Caco-2 (cell line): ENCODE data around the gene NSUN2. TPM values are rescaled to one million over a fixed set of nuclear protein-coding genes. Genes with fewer than 3 reads are reported as not detected.

Source experiments
- BruUV-seq: library from RNA; stranded (reverse); fragments of 400-500 nt; replicated peaks from 2 replicates; lab custom pipeline; 2021; lab: Mats Ljungman, UMichigan
- CTCF ChIA-PET: fragments of 300-600 bp; sonication (Branson Sonifier 250); formaldehyde crosslinking; loops from one replicate; lab custom pipeline; 2022; ENCODE audit warnings: antibody characterized with exemption; lab: Charles Lee
- POLR2A ChIA-PET: fragments of 300-600 bp; sonication (Branson Sonifier 250); formaldehyde crosslinking; loops from one replicate; lab custom pipeline; 2022; ENCODE audit warnings: antibody characterized with exemption; lab: Charles Lee
- DNase-seq, 2 experiments: peaks; one replicate each; pipeline versions ENCODE4 v3.0.0 to v3.0.0-alpha.2; 2020 to 2022
- H3K27me3 ChIP-seq: replicated peaks from 2 replicates; pipeline ENCODE4 v1.6.0; 2011; ENCODE audit warnings: low read length; ENCODE audit not compliant: control insufficient read depth, insufficient read depth
- H3K36me3 ChIP-seq: 2 replicates; pipeline ENCODE4 v1.5.1; 2011; ENCODE audit warnings: low read length; ENCODE audit not compliant: control insufficient read depth, insufficient read depth
- H3K4me1 ChIP-seq: fragments of 250-450 bp; sonication (Bioruptor Pico); 2 replicates; pipeline ENCODE4 v1.5.1; 2020; ENCODE audit warnings: mild to moderate bottlenecking
- H3K4me3 ChIP-seq: 2 replicates; pipeline ENCODE4 v1.5.1; 2011; ENCODE audit warnings: low read depth, mild to moderate bottlenecking, control low read depth, low read length
- H3K9me3 ChIP-seq: fragments of 250-450 bp; sonication (Bioruptor Pico); 2 replicates; pipeline ENCODE4 v1.5.1; 2020; ENCODE audit warnings: mild to moderate bottlenecking, moderate library complexity
- H3K27ac Mint-ChIP-seq: one replicate; pipeline ENCODE4 v1.8.0; 2022; ENCODE audit warnings: mixed read lengths; ENCODE audit not compliant: unreplicated experiment
- H3K27me3 Mint-ChIP-seq: one replicate; pipeline ENCODE4 v1.8.0; 2022; ENCODE audit warnings: mixed read lengths; ENCODE audit not compliant: insufficient read depth, unreplicated experiment
- H3K36me3 Mint-ChIP-seq: one replicate; pipeline ENCODE4 v1.8.0; 2022; ENCODE audit warnings: mild to moderate bottlenecking, mixed read lengths; ENCODE audit not compliant: insufficient read depth, unreplicated experiment
- H3K4me1 Mint-ChIP-seq: one replicate; pipeline ENCODE4 v1.8.0; 2022; ENCODE audit warnings: low read depth, mixed read lengths; ENCODE audit not compliant: unreplicated experiment
- H3K4me3 Mint-ChIP-seq: one replicate; pipeline ENCODE4 v1.8.0; 2022; ENCODE audit warnings: mild to moderate bottlenecking, moderate library complexity, mixed read lengths; ENCODE audit not compliant: unreplicated experiment
- H3K9me3 Mint-ChIP-seq: one replicate; pipeline ENCODE4 v1.8.0; 2022; ENCODE audit warnings: mixed read lengths; ENCODE audit not compliant: unreplicated experiment
- CTCF ChIP-seq, 2 experiments: fragments of 200-600 bp in 1 of 2; IDR thresholded peaks; 1 replicate in 1 of 2; 2 replicates in 1 of 2; pipeline versions ENCODE4 v1.5.1 to v1.8.0; 2011 to 2022; ENCODE audit warnings: antibody characterized with exemption in 1 of 2, control low read depth in 1 of 2, inconsistent platforms in 1 of 2, low read depth in 1 of 2, low read length in 1 of 2, mild to moderate bottlenecking in 1 of 2, moderate library complexity in 1 of 2; ENCODE audit not compliant: insufficient read depth in 1 of 2, severe bottlenecking in 1 of 2, unreplicated experiment in 1 of 2
- intact Hi-C: fragments of 100-400 bp; cut with micrococcal nuclease; formaldehyde crosslinking; loops from one replicate; pipeline ENCODE4 v1.10.0; 2022; ENCODE audit not compliant: unreplicated experiment
- total RNA-seq: library from RNA; stranded (reverse); gene quantifications from 2 replicates; pipeline ENCODE4 v1.2.3, GENCODE V29; 2022

The NSUN2 gene
- total RNA-seq, 1 experiment from 2014 or later: 93.8 TPM

DNA sequence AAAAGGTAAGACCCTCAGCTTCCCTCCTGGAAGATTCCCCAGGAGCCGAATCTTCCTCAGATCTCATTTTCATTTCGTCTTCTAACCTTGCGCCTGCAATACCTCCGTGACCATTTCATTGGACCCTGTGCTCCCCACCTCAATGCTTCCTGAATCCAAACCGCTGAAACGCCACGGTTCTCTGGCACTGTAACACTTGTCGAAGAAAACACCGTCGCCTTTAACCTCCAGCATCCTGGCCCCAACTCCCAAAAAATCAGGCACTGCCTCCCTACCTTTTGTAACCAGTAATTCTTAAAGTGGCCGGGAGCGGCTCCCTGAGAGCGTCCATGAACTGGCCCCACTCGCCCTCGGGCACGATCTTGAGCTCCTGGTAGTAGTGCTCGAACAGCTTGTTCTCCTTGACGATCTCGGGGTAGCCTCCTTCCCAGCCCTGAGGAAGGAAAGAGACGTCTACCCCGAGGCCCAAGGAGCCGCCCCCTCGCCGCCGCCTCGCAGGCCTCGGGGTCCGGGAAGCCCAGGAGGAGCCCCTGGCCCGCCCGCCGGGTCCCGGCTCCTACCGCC, 438 bp downstream of the NSUN2 start:
- Histone ChIP-seq H3K4me3 (peak overlapping the region; percentile 96), H3K27me3 (no peaks in the 10 kb centered on the region), H3K36me3 (peaks cover 2% of the 10 kb centered on the region), H3K9me3 (no peaks in the 10 kb centered on the region), H3K4me1 (peaks cover 7% of the 10 kb centered on the region; the same call in 1 of the 2 replicates)
- ChIA-PET CTCF (no interaction called here), POLR2A (interaction anchor here (0.5 to 1.1 kb wide), 5 partner anchors 9 to 254 kb away, joined by 3 to 13 read pairs (median 5); partner anchors contain the start of genes MED10 and TENT4A)
- Mint-ChIP-seq H3K36me3 (peaks cover 52% of the 10 kb centered on the region), H3K4me3 (peak overlapping the region; percentile 100), H3K27ac (peak overlapping the region; percentile 99), H3K9me3 (no peaks in the 10 kb centered on the region), H3K4me1 (peaks cover 12% of the 10 kb centered on the region), H3K27me3 (no peaks in the 10 kb centered on the region)
- intact Hi-C loops: loop anchor here (5.0 kb wide), 1 partner anchor 100 kb away; no protein-coding TSS in a partner anchor
- peak; percentile 17 to 25 for TF ChIP-seq CTCF (IDR thresholded peaks at IDR 0.05; ENCODE audit: insufficient read depth in 1 of 2, low read depth in 1 of 2, low read length in 1 of 2, severe bottlenecking in 1 of 2, unreplicated experiment in 1 of 2)
- BruUV-seq: TSS peak; percentile 30
- peak in 1 of 2 experiments; percentile 39 for DNase-seq

GRCh38 chr5:6631441-6631840, 1.4 kb downstream of the NSUN2 start:
- intact Hi-C loops: loop anchor here (5.0 kb wide), 1 partner anchor 101 kb away; no protein-coding TSS in a partner anchor
- Mint-ChIP-seq H3K9me3 (no peaks in the 10 kb centered on the region), H3K4me1 (peaks cover 12% of the 10 kb centered on the region), H3K27ac (peak overlapping the region; percentile 99), H3K27me3 (no peaks in the 10 kb centered on the region), H3K4me3 (peak overlapping the region; percentile 100), H3K36me3 (peaks cover 56% of the 10 kb centered on the region)
- POLR2A ChIA-PET: no interaction called here
- peaks cover 7% of the 10 kb centered on the region; the same call in 1 of the 2 replicates for H3K4me1 ChIP-seq
- no peaks in the 10 kb centered on the region for H3K27me3 ChIP-seq
- CTCF ChIA-PET: no interaction called here
- no TSS peak for BruUV-seq
- no peak for TF ChIP-seq CTCF (IDR thresholded peaks at IDR 0.05; ENCODE audit: insufficient read depth in 1 of 2, low read depth in 1 of 2, low read length in 1 of 2, severe bottlenecking in 1 of 2, unreplicated experiment in 1 of 2)
- peaks cover 2% of the 10 kb centered on the region for H3K36me3 ChIP-seq
- H3K4me3 ChIP-seq: peak overlapping the region; percentile 96
- H3K9me3 ChIP-seq: no peaks in the 10 kb centered on the region
- no peak for DNase-seq

DNA sequence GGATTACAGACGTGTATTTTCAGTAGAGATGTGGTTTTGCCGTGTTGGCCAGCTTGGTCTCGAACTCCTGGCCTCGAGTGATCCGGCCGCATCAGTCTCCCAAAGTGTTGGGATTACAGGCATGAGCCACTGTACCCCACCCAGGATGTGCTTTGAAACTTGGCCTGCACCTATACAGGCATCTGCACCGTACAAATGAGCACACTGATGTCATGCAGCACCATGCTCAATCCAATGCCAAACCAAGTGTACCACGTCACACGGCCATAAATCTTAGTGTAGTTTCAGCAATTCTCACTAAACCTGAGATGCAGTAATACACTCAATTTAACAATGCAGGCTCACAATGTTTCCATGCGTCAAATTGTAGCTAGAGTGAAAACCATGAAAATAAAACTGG, 6.3 kb downstream of the NSUN2 start:
- TF ChIP-seq CTCF (IDR thresholded peaks at IDR 0.05; ENCODE audit: insufficient read depth in 1 of 2, low read depth in 1 of 2, low read length in 1 of 2, severe bottlenecking in 1 of 2, unreplicated experiment in 1 of 2): no peak
- intact Hi-C loops: no loop called here
- CTCF ChIA-PET: no interaction called here
- H3K4me1 Mint-ChIP-seq: peaks cover 5% of the 10 kb centered on the region
- no peaks in the 10 kb centered on the region for H3K27me3 Mint-ChIP-seq
- Histone ChIP-seq H3K27me3 (no peaks in the 10 kb centered on the region), H3K36me3 (peaks cover 11% of the 10 kb centered on the region), H3K9me3 (no peaks in the 10 kb centered on the region), H3K4me1 (peaks cover 5% of the 10 kb centered on the region; the same call in 1 of the 2 replicates), H3K4me3 (no peak overlapping the region)
- POLR2A ChIA-PET: interaction anchor here (1.1 kb wide), 1 partner anchor 86 kb away, joined by 4 read pairs; no protein-coding TSS in a partner anchor
- no peaks in the 10 kb centered on the region for H3K9me3 Mint-ChIP-seq
- no TSS peak for BruUV-seq
- peaks cover 89% of the 10 kb centered on the region for H3K36me3 Mint-ChIP-seq
- no peak overlapping the region for H3K27ac Mint-ChIP-seq
- H3K4me3 Mint-ChIP-seq: no peak overlapping the region
- DNase-seq: no peak
